Activated CD4-positive, alpha-beta T cell treated with anti-CD3 and anti-CD28 coated beads for 4 hours (primary cell): ENCODE results near the gene TBC1D10A.
A peak's percentile ranks its signal among the peaks of the same experiment; 100 is the strongest.

Source experiments
- DNase-seq, 2 donors: peaks; one replicate each; pipeline ENCODE4 v3.0.0-alpha.2; 2020

The TBC1D10A gene

GRCh38 chr22:30285176-30285845, 41.4 kb downstream of the TBC1D10A start:
- DNase-seq, result no peak

- no peak for DNase-seq
Measured at GRCh38 chr22:30284666-30285065, 42.1 kb downstream of the TBC1D10A start.

- DNase-seq, result no peak
Measured at GRCh38 chr22:30284172-30284571, 42.6 kb downstream of the TBC1D10A start.

- no peak for DNase-seq
Measured at GRCh38 chr22:30283342-30283741, 43.4 kb downstream of the TBC1D10A start.

GRCh38 chr22:30282616-30283046, 44.1 kb downstream of the TBC1D10A start:
- no peak for DNase-seq

- DNase-seq, result no peak
Measured at GRCh38 chr22:30280505-30280904, 46.2 kb downstream of the TBC1D10A start.

GRCh38 chr22:30279932-30280331, 46.8 kb downstream of the TBC1D10A start:
- no peak for DNase-seq

GRCh38 chr22:30279046-30279788, 47.5 kb downstream of the TBC1D10A start:
- no peak for DNase-seq

- DNase-seq, result no peak
Measured at GRCh38 chr22:30277547-30278344, 49.0 kb downstream of the TBC1D10A start.

GRCh38 chr22:30276039-30276438, 50.7 kb downstream of the TBC1D10A start:
- no peak for DNase-seq

GRCh38 chr22:30275625-30276024, 51.1 kb downstream of the TBC1D10A start:
- DNase-seq, result peak; percentile 48 to 54

GRCh38 chr22:30274437-30274812, 52.3 kb downstream of the TBC1D10A start:
- DNase-seq, result no peak

- DNase-seq, result no peak
Measured at GRCh38 chr22:30273711-30274436, 52.9 kb downstream of the TBC1D10A start.

- no peak for DNase-seq
Measured at GRCh38 chr22:30272781-30273601, 53.8 kb downstream of the TBC1D10A start.

- no peak for DNase-seq
Measured at GRCh38 chr22:30270832-30271231, 55.9 kb downstream of the TBC1D10A start.

GRCh38 chr22:30268331-30268730, 58.4 kb downstream of the TBC1D10A start:
- no peak for DNase-seq

GRCh38 chr22:30267382-30268302, 59.1 kb downstream of the TBC1D10A start:
- DNase-seq, result peak; percentile 54

GRCh38 chr22:30266445-30267381, 60.0 kb downstream of the TBC1D10A start, which contains the start of gene OSM:
Gene OSM, minus strand, starts transcription at chr22:30266851. Its CDS starts 52 bp downstream, at chr22:30266799.
- peak; percentile 54 to 67 for DNase-seq

GRCh38 chr22:30265823-30266444, 60.8 kb downstream of the TBC1D10A start:
- peak; percentile 84 to 88 for DNase-seq
